ENCODE results near the gene THOP1.

DNA sequence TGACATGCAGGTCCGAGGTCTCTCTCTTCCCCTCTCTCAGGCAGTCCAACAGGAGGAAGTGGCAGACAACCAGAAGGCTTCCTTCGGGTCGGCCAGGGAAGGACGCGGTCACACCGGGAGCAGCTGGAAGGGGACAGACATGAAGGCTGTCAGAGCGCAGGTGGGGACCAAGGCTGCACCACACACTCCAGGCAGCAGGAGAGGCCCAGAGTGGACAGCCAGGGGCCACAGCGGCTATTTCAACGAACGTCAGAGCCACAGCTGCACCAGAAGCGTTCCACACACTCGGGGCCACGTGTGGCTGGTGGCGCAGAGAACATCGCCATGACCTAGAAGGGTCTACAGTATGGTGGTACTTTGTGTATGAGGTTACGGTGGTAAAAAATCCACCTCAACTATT, 29.5 kb upstream of the THOP1 start:
- TF ChIP-seq, protein P1, sequence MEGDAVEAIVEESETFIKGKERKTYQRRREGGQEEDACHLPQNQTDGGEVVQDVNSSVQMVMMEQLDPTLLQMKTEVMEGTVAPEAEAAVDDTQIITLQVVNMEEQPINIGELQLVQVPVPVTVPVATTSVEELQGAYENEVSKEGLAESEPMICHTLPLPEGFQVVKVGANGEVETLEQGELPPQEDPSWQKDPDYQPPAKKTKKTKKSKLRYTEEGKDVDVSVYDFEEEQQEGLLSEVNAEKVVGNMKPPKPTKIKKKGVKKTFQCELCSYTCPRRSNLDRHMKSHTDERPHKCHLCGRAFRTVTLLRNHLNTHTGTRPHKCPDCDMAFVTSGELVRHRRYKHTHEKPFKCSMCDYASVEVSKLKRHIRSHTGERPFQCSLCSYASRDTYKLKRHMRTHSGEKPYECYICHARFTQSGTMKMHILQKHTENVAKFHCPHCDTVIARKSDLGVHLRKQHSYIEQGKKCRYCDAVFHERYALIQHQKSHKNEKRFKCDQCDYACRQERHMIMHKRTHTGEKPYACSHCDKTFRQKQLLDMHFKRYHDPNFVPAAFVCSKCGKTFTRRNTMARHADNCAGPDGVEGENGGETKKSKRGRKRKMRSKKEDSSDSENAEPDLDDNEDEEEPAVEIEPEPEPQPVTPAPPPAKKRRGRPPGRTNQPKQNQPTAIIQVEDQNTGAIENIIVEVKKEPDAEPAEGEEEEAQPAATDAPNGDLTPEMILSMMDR (IDR thresholded peaks at IDR 0.05) = no peak
- TF ChIP-seq EZH2phosphoT487 (IDR thresholded peaks at IDR 0.05) (no peak), EZH2 (IDR thresholded peaks at IDR 0.05) (no peak)

All from neural progenitor cell (in vitro differentiated cells).